Cardiac fibroblast (primary cell): ENCODE results near the gene SLC7A10.

ENCODE experiments used
- DNase-seq, 2 donors: peaks; one replicate each; pipeline versions ENCODE4 v3.0.0 to v3.0.0-alpha.2; 2010; ENCODE audit warnings: low read depth in 2 of 2
- H3K4me3 ChIP-seq, 2 donors: replicated peaks in 1 of 2; 1 replicate in 1 of 2; 2 replicates in 1 of 2; pipeline ENCODE4 v1.5.1; 2011; ENCODE audit warnings: low read depth in 2 of 2, low read length in 2 of 2, mild to moderate bottlenecking in 2 of 2, moderate library complexity in 1 of 2
- CTCF ChIP-seq: IDR thresholded peaks from one replicate; pipeline ENCODE4 v1.5.1; 2011; ENCODE audit warnings: low read depth, mild to moderate bottlenecking, low read length, inconsistent platforms

SLC7A10 gene

GRCh38 chr19:33245948-33246708 is 20.5 kb upstream of the SLC7A10 start:
- peak; percentile 76 for TF ChIP-seq CTCF
- peak in 1 of 2 donors; percentile 57 for DNase-seq

GRCh38 chr19:33242911-33243310 is 17.3 kb upstream of the SLC7A10 start:
- H3K4me3 ChIP-seq: no peak overlapping the region
- no peak for TF ChIP-seq CTCF
- no peak for DNase-seq

More at GRCh38 chr19:33245948-33246708, 20.5 kb upstream of the SLC7A10 start:
- no peak overlapping the region for H3K4me3 ChIP-seq

GRCh38 chr19:33242131-33242530 is 16.5 kb upstream of the SLC7A10 start:
- DNase-seq: no peak
- TF ChIP-seq CTCF: no peak
- H3K4me3 ChIP-seq: no peak overlapping the region

GRCh38 chr19:33241530-33242101 is 16.0 kb upstream of the SLC7A10 start:
- TF ChIP-seq CTCF: peak; percentile 63
- peak in 1 of 2 donors; percentile 6 for DNase-seq
- no peak overlapping the region for H3K4me3 ChIP-seq

GRCh38 chr19:33241091-33241529 is 15.5 kb upstream of the SLC7A10 start:
- H3K4me3 ChIP-seq: no peak overlapping the region
- TF ChIP-seq CTCF: no peak
- DNase-seq: no peak

- no peak for DNase-seq
- TF ChIP-seq CTCF: no peak
- no peak overlapping the region for H3K4me3 ChIP-seq
These were observed 14.6 kb upstream of the SLC7A10 start for GRCh38 chr19:33240181-33240771.
